Suprapubic skin (tissue), 4 donors: ENCODE measurements around the gene SH3RF1. TPM values are rescaled to one million over a fixed set of nuclear protein-coding genes. Genes with fewer than 3 reads are reported as not detected.

ENCODE experiments used
- DNase-seq, 2 donors: peaks; one replicate each; pipeline ENCODE4 v3.0.0-alpha.2; 2019; ENCODE audit warnings: low spot score in 2 of 2
- H3K27ac ChIP-seq: fragments of 200-600 bp; sonication (generic); one replicate; pipeline ENCODE4 v1.5.1; 2019
- H3K27me3 ChIP-seq: fragments of 200-600 bp; sonication (generic); one replicate; pipeline ENCODE4 v1.5.1; 2019
- H3K36me3 ChIP-seq: fragments of 200-600 bp; sonication (generic); one replicate; pipeline ENCODE4 v1.5.1; 2019
- H3K4me1 ChIP-seq: fragments of 200-600 bp; sonication (generic); one replicate; pipeline ENCODE4 v1.5.1; 2019
- H3K4me3 ChIP-seq: fragments of 200-600 bp; sonication (generic); one replicate; pipeline ENCODE4 v1.5.1; 2019; ENCODE audit warnings: mild to moderate bottlenecking
- H3K9me3 ChIP-seq: fragments of 200-600 bp; sonication (generic); one replicate; pipeline ENCODE4 v1.5.1; 2019
- CTCF ChIP-seq, 2 donors: fragments of 200-600 bp in 1 of 2; fragments of 450-650 bp in 1 of 2; sonication (generic) in 1 of 2; IDR thresholded peaks; one replicate each; pipeline ENCODE4 v1.5.1; 2016 to 2019; ENCODE audit warnings: antibody characterized with exemption in 2 of 2, mild to moderate bottlenecking in 1 of 2, moderate library complexity in 1 of 2
- EP300 ChIP-seq: sonication (generic); formaldehyde crosslinking; IDR thresholded peaks from one replicate; pipeline ENCODE4 v1.6.1; 2017; ENCODE audit warnings: antibody characterized with exemption
- POLR2A ChIP-seq, 2 donors: fragments of 450-650 bp; IDR thresholded peaks; one replicate each; pipeline ENCODE4 v1.6.1; 2017; ENCODE audit warnings: antibody characterized with exemption in 2 of 2, mild to moderate bottlenecking in 2 of 2, moderate library complexity in 2 of 2
- POLR2AphosphoS5 ChIP-seq, 3 donors: sonication (generic); formaldehyde crosslinking; IDR thresholded peaks; one replicate each; pipeline ENCODE4 v1.6.1; 2017; ENCODE audit warnings: antibody characterized with exemption in 3 of 3
- WGBS: methylation state at CpG from one replicate; pipeline ENCODE4 v1.1.5; 2018; 5-methylcytosine and 5-hydroxymethylcytosine counted together
- total RNA-seq, 4 donors: library from RNA; depleted of rRNA; stranded (reverse); fragments of >200 nt; gene quantifications; one replicate each; pipeline ENCODE4 v1.1.0, GENCODE V29; 2016

SH3RF1 gene
- total RNA-seq, 4 donors from 2014 or later, result 10.8 to 18.1 (median 15.0) TPM

- no peak overlapping the region for H3K4me3 ChIP-seq
- no peak overlapping the region for H3K27ac ChIP-seq
- no peak for DNase-seq
- H3K9me3 ChIP-seq, result no peaks in the 10 kb centered on the region
- H3K36me3 ChIP-seq, result no peaks in the 10 kb centered on the region
- H3K27me3 ChIP-seq, result no peaks in the 10 kb centered on the region
- H3K4me1 ChIP-seq, result peaks cover 60% of the 10 kb centered on the region
- WGBS, result 32% methylated on average over 2 of the region's 2 CpGs
- TF ChIP-seq EP300 (no peak), POLR2A (IDR thresholded peaks at IDR 0.05) (no peak)
Observed at GRCh38 chr4:169064296-169064695, 206.5 kb downstream of the SH3RF1 start.

- 43% methylated on average over 3 of the region's 3 CpGs for whole genome bisulfite sequencing
Observed at GRCh38 chr4:169063441-169063840, 207.3 kb downstream of the SH3RF1 start.

GRCh38 chr4:169062897-169063244, 207.9 kb downstream of the SH3RF1 start:
- Histone ChIP-seq H3K9me3 (no peaks in the 10 kb centered on the region), H3K27me3 (no peaks in the 10 kb centered on the region), H3K36me3 (no peaks in the 10 kb centered on the region), H3K27ac (peak overlapping the region; percentile 53), H3K4me3 (no peak overlapping the region), H3K4me1 (peaks cover 53% of the 10 kb centered on the region)
- no peak for DNase-seq
- TF ChIP-seq POLR2A (IDR thresholded peaks at IDR 0.05) (no peak), EP300 (no peak), POLR2AphosphoS5 (IDR thresholded peaks at IDR 0.05) (no peak), CTCF (IDR thresholded peaks at IDR 0.05) (no peak)
- 55% methylated on average over 6 of the region's 6 CpGs for WGBS

More at GRCh38 chr4:169063441-169063840, 207.3 kb downstream of the SH3RF1 start:
- Histone ChIP-seq H3K4me3 (no peak overlapping the region), H3K36me3 (no peaks in the 10 kb centered on the region), H3K27me3 (no peaks in the 10 kb centered on the region), H3K9me3 (no peaks in the 10 kb centered on the region), H3K27ac (no peak overlapping the region), H3K4me1 (peaks cover 58% of the 10 kb centered on the region)
- no peak for DNase-seq
- TF ChIP-seq CTCF (IDR thresholded peaks at IDR 0.05), result no peak
- TF ChIP-seq POLR2AphosphoS5 (IDR thresholded peaks at IDR 0.05), result no peak
- TF ChIP-seq POLR2A (IDR thresholded peaks at IDR 0.05), result no peak
- no peak for TF ChIP-seq EP300

- 87% methylated on average over 3 of the region's 3 CpGs for WGBS
- H3K27ac ChIP-seq, result no peak overlapping the region
Observed at GRCh38 chr4:169061386-169061785, 209.4 kb downstream of the SH3RF1 start.

GRCh38 chr4:169060391-169061091, 210.2 kb downstream of the SH3RF1 start:
- no peak for DNase-seq
- WGBS, result 42% methylated on average over 9 of the region's 9 CpGs

More at GRCh38 chr4:169061386-169061785, 209.4 kb downstream of the SH3RF1 start:
- no peak for DNase-seq
- Histone ChIP-seq H3K36me3 (no peaks in the 10 kb centered on the region), H3K4me1 (peaks cover 58% of the 10 kb centered on the region), H3K9me3 (no peaks in the 10 kb centered on the region), H3K4me3 (no peak overlapping the region), H3K27me3 (no peaks in the 10 kb centered on the region)
- TF ChIP-seq POLR2A (IDR thresholded peaks at IDR 0.05) (no peak), POLR2AphosphoS5 (IDR thresholded peaks at IDR 0.05) (no peak), CTCF (IDR thresholded peaks at IDR 0.05) (no peak), EP300 (no peak)

More at GRCh38 chr4:169060391-169061091, 210.2 kb downstream of the SH3RF1 start:
- peaks cover 58% of the 10 kb centered on the region for H3K4me1 ChIP-seq
- H3K27me3 ChIP-seq, result no peaks in the 10 kb centered on the region
- no peaks in the 10 kb centered on the region for H3K36me3 ChIP-seq
- TF ChIP-seq EP300, result no peak
- no peak for TF ChIP-seq CTCF (IDR thresholded peaks at IDR 0.05)
- no peak for TF ChIP-seq POLR2AphosphoS5 (IDR thresholded peaks at IDR 0.05)
- no peak for TF ChIP-seq POLR2A (IDR thresholded peaks at IDR 0.05)
- H3K4me3 ChIP-seq, result peak overlapping the region; percentile 24
- peak overlapping the region; percentile 83 for H3K27ac ChIP-seq
- no peaks in the 10 kb centered on the region for H3K9me3 ChIP-seq
